Upper lobe of left lung (tissue), 4 donors: ENCODE measurements around the gene TFEC.

ENCODE experiments used
- CTCF ChIP-seq, 6 experiments: fragments of 450-650 bp in 4 of 6; fragments of 200-600 bp in 2 of 6; sonication (generic) in 2 of 6; IDR thresholded peaks; one replicate each; pipeline ENCODE4 v1.5.1; 2016 to 2019; ENCODE audit warnings: antibody characterized with exemption in 6 of 6
- POLR2A ChIP-seq, 4 donors: fragments of 450-650 bp; IDR thresholded peaks; one replicate each; pipeline ENCODE4 v1.5.1; 2016 to 2017; ENCODE audit warnings: antibody characterized with exemption in 4 of 4, mild to moderate bottlenecking in 2 of 4
- POLR2AphosphoS5 ChIP-seq, 2 donors: sonication (generic); formaldehyde crosslinking; IDR thresholded peaks; one replicate each; pipeline ENCODE4 v1.5.1; 2017; ENCODE audit warnings: antibody characterized with exemption in 2 of 2

DNA sequence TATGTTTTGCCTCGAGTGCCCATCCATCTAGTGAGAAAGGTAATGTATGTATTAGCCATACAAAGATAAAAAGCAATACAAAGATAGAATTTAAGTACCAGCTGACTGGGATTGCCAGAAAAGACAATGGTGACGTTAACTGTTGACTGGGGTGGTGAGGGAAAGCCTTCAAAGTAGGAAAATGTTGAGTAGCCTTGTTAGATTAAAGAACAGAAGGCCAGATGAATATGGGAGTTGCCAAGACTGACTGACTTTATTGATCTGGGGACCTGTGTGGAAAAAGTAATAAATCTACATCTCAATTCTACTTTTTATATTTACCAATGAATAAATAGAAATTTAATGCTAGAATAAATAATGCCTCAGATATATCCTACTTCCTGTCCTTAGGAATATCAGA, 97.7 kb downstream of the TFEC start:
- TF ChIP-seq CTCF (IDR thresholded peaks at IDR 0.05) (no peak), POLR2A (IDR thresholded peaks at IDR 0.05) (no peak), POLR2AphosphoS5 (IDR thresholded peaks at IDR 0.05) (no peak)
